HG02763 (cell line): ENCODE data around the gene CELA3B.
"Not testable (repeated sequence)": the region's sequence is repeated elsewhere in the genome, so short reads cannot be mapped to it uniquely, and the experiment has no call there.

Source experiments
- ATAC-seq: cut with Tn5 transposase; IDR thresholded peaks from one replicate; pipeline ENCODE4 v1.9.1; 2021; ENCODE audit warnings: mild to moderate bottlenecking, moderate library complexity; ENCODE audit not compliant: unreplicated experiment

The CELA3B gene

DNA sequence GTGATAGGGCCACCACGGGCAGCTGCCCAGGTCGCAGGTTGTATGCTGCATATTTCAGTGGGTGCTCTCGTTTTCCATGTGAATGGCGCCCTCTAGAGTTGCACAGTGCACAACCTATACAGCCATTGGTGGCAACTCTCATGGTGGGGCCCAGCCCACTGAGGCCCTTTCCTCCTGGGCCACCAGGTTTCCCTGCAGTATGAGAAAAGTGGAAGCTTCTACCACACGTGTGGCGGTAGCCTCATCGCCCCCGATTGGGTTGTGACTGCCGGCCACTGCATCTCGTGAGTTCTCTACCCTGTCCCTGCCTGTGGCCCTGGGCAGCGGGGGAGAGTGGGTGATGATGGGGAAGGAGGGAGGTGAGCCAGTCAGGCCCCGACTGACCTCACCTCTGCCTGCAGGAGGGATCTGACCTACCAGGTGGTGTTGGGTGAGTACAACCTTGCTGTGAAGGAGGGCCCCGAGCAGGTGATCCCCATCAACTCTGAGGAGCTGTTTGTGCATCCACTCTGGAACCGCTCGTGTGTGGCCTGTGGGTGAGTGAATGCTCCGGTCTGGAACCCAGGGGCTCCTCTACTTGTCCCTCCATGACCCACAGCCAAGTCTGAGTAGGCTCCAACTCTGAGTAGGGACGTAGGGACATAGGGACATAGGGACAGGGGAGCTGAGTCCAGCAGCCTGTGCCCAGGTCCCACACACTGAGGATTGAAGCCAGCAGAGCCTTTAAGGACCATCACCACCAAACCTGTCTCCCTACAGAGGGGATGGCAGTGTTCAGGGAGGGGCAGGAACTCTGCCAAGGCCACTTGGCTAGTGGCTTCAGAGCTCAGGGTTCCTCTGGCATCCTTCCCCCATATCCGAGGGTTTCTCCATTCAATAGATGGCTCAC is 28.7 kb downstream of the CELA3B start:
- not testable (repeated sequence) for ATAC-seq

GRCh38 chr1:22006736-22007135 is 29.9 kb downstream of the CELA3B start:
- ATAC-seq, result not testable (repeated sequence)

GRCh38 chr1:22007262-22007661 is 30.4 kb downstream of the CELA3B start:
- not testable (repeated sequence) for ATAC-seq

DNA sequence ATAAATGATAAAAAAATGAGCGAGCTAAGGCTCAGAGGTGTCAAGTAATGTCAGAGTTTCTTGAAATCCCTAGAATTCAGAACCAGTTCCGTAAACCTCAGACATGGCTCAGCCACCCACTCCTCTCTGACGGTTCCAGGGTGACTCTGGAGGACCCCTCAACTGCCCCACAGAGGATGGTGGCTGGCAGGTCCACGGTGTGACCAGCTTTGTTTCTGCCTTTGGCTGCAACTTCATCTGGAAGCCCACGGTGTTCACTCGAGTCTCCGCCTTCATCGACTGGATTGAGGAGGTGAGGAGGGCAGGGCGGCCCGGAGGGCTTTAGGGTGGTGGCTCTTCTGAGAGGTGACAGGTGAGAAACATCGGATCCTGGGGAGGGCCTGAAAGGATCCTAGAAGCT is 32.7 kb downstream of the CELA3B start:
- ATAC-seq, result not testable (repeated sequence)

DNA sequence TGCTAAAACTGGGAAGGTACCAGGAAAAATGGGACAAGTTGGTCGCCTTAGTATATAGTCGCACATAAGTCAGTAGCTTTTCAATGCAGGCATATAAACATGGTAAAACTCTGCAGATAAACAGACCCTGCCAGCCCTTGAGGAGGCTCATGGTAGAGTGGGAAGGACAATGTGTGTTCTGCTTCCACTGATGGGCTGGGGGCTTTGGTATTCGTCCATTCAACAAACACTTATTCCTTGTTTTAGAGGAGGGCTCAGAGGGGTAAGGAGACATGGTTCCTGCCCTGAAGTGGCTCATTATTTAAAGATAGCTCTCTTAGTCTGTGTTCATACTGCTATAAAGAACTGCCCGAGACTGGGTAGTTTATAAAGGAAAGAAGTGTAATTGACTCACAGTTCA is 35.9 kb downstream of the CELA3B start:
- ATAC-seq, result not testable (repeated sequence)

GRCh38 chr1:22014575-22015206 is 37.9 kb downstream of the CELA3B start:
- not testable (repeated sequence) for ATAC-seq

GRCh38 chr1:22018583-22019559 is 42.0 kb downstream of the CELA3B start:
- ATAC-seq, result no peak

GRCh38 chr1:22021061-22021460 is 44.2 kb downstream of the CELA3B start:
- ATAC-seq, result no peak

DNA sequence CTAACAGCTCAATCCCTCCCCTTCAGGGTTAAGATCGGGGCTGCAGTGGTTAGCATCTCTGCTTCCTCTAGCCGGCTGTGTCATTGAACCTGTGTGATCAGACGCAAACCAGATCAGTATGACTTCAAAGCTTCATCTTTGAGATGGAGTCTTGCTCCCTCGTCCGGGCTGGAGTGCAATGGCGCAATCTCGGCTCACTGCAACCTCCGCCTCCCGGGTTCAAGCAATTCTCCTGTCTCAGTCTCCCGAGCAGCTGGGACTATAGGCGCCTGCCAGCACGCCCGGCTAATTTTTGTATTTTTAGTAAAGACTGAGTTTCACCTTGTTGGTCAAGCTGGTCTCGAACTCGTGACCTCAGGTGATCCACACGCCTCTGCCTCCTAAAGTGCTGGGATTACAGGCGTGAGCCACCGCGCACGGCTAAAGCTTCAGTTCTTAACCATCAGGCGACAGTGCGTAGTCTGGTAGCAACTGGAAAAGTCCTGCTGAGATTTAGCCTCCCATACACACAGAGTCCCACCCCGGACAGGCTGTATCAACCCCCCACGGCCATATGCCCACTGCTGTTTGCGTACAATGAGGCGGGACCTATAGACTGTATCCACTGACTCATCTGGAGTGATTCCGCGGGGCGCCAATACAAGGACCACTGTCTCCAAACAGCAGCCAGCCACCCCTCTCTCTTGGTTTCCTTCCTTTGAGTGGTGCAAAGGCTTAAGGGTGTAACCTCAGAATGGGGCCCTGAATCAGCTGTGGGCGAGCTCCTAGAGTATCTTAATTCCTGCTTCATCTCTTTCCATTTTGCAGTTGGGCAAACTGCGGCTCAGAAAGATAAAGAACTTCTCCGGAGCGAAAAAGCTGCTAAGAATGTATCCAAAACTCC is 47.9 kb downstream of the CELA3B start:
- peak; percentile 30 for ATAC-seq

DNA sequence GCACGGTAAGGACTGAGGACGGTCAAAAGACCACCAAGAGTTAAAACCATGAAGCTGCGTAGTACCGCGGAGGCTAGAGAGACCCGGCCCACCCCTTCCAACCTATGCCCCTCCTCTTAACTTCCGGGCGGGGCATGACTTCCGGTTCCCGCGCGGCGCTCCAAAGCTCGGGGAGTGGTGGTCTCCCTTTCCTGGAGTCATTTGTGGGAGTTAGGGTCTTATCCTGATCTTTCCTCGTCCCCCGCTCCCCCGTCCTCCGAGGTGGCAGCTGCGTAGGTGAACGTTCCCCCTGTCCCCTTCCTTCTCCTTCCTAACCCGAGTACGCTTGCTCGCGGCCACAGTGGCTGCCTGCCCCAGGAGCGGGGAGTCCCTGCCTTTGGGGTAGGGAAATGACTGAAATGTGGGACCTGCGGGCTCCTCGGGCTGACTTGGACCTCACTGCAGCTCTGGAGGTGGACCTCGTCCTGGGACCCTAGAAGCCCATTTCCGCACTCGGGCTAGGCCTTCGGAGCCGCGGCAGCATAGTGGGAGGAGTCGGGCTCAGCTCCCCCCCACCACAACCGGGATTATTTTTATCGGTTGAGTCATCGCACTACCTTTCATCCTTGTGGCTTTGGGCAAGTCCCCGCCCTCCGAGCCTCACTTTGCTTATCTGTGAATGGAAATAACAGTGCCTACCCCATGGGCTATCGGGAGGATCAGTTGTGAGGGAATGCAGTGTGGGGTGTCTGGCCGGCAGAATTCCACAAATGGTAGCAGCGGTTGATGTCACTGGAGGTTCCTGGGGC is 48.7 kb downstream of the CELA3B start:
- ATAC-seq, result peak; percentile 64

DNA sequence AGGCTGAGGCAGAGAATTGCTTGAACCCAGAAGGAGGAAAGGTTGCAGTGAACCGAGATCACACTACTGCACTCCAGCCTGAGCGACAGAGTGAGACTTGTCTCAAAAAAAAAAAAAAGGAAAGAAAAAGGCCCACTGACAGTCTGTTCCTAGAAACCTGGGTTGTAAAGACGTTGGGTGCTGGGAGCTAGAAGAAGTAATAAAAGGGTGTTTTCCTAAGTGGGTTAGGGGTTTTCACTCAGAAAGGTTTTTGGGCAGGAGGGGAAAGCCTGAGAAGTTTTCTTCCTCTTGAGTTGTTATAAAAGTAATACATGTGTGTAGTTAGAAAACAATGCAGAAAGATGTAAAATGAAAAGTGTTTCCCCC is 50.1 kb downstream of the CELA3B start:
- ATAC-seq, result no peak

DNA sequence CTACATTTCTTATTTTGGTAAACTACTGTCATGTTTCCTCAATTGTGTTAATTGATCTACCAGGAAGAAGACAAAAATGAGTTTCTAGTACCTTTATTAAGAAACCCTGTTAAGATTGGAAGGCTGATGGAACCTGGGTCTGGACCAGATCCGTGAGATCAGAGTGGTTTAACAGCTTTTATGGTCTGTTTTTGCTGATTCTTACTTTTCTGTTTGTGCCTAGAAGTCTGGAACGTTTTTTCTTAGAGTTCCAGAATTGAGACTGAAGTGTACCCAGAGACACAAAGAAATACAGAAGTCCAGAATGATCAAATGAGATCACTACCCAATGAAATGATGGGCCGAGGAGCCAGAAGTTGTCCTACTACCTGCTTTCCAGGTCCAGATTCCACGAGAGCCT is 53.2 kb downstream of the CELA3B start:
- ATAC-seq, result no peak

DNA sequence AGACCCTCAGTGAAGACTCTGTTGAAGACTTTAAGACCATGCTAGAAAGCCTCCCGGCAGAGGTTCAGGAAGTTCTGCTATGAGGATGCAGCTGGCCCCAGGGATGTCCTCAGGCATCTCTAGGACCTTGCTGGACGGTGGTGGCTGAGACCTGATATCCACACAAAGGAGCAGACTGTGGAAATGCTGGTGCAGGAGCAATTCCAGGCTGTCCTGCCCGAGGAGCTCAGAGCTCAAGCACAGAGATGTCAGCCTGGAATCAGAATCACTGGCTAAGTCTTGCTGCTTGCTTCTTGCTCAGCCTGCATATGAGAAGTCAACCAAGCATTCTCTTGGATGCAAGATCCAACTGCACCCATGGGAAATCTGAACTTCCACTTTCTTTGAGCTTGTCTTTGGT is 53.7 kb downstream of the CELA3B start:
- no peak for ATAC-seq

GRCh38 chr1:22031214-22031962 is 54.6 kb downstream of the CELA3B start:
- no peak for ATAC-seq

- ATAC-seq, result not testable (repeated sequence)
These were observed 58.0 kb downstream of the CELA3B start for GRCh38 chr1:22034834-22035233.

DNA sequence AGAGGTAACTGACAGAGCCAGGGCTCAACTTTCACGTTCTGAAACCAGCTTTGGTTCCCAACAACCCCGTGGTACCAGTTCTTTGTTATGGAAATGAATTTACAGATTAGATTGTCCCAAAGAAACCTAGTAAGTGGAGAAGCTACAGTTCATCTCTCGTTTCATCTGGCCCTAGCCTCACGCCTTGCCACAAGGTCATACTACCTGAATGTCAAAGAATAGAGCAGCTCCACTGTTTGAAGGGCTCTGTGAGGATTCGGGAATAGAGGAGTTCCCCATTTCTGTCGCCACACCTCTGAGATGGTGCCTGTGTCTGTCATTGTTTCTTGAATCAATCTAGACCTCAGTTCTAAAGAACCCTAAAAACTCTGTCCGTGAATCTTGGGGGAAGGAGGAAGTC is 60.7 kb downstream of the CELA3B start:
- no peak for ATAC-seq

DNA sequence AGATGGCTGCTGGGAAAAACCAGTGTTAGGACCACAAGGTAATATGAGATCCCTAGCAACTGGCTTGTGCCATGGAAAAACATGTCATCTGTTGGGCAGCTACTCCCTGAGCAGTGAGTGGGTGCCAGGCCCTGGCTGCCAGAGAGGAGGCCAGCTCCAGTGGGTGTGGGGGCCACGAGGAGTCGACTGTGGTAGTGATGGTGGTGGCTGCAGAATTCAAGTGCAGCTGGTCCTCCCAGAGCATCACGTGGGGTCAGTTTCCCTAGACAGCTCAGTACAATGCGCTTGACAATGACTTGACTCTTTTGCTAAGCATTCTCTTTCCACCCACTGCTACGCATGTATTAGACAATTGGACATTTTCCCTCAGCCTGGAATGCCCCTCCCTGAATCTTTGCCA is 61.2 kb downstream of the CELA3B start:
- no peak for ATAC-seq
